ENCODE measurements around the gene CAMK4. TPM values are rescaled to one million over a fixed set of nuclear protein-coding genes. Genes with fewer than 3 reads are reported as not detected.

The CAMK4 gene
- total RNA-seq, 1 experiment from 2014 or later, result 23.3 TPM

- H3K36me3 Mint-ChIP-seq (ENCODE audit: insufficient read depth, unreplicated experiment), result no peaks in the 10 kb centered on the region
- H3K27ac Mint-ChIP-seq (ENCODE audit: unreplicated experiment), result no peak overlapping the region
- H3K9me3 Mint-ChIP-seq (ENCODE audit: low read depth, unreplicated experiment), result no peaks in the 10 kb centered on the region
- H3K4me3 Mint-ChIP-seq (ENCODE audit: low read depth, unreplicated experiment), result no peak overlapping the region
- CTCF ChIA-PET, result no interaction called here
- DNase-seq, result no peak
- BruUV-seq (replicated peaks), result no TSS peak
- no peak for TF ChIP-seq CTCF (IDR thresholded peaks at IDR 0.05; ENCODE audit: unreplicated experiment)
- intact Hi-C loops (cut with micrococcal nuclease; ENCODE audit: unreplicated experiment), result no loop called here
- H3K4me1 Mint-ChIP-seq (ENCODE audit: low read depth, unreplicated experiment), result no peaks in the 10 kb centered on the region
- H3K27me3 Mint-ChIP-seq (ENCODE audit: unreplicated experiment), result no peaks in the 10 kb centered on the region
Measured at GRCh38 chr5:111439473-111440075, 215.4 kb downstream of the CAMK4 start.

DNA sequence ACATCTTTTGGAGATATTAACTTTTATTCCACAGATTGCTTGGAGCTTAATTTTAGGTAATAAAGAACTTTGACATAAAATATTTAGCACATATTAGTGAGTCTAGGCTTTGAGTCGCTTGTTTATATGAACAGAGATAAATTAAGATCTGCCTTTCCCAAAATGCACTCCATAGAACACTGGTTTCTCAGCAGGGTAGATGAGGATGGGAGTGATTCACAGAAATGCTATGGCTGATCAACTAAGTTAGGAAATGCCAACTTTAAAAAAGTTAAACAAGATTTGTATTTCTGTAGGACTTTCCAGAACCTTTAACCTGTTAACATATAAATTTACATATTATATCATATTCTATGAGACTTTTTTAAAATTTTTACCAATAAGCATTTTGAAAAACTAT is 222.9 kb downstream of the CAMK4 start:
- H3K27ac Mint-ChIP-seq (ENCODE audit: unreplicated experiment), result no peak overlapping the region
- H3K27me3 Mint-ChIP-seq (ENCODE audit: unreplicated experiment), result no peaks in the 10 kb centered on the region
- no peak for TF ChIP-seq CTCF (IDR thresholded peaks at IDR 0.05; ENCODE audit: unreplicated experiment)
- BruUV-seq (replicated peaks), result no TSS peak
- intact Hi-C loops (cut with micrococcal nuclease; ENCODE audit: unreplicated experiment), result no loop called here
- H3K4me3 Mint-ChIP-seq (ENCODE audit: low read depth, unreplicated experiment), result no peak overlapping the region
- no peak for DNase-seq
- no peaks in the 10 kb centered on the region for H3K4me1 Mint-ChIP-seq (ENCODE audit: low read depth, unreplicated experiment)
- no peaks in the 10 kb centered on the region for H3K36me3 Mint-ChIP-seq (ENCODE audit: insufficient read depth, unreplicated experiment)
- CTCF ChIA-PET, result no interaction called here
- H3K9me3 Mint-ChIP-seq (ENCODE audit: low read depth, unreplicated experiment), result no peaks in the 10 kb centered on the region

DNA sequence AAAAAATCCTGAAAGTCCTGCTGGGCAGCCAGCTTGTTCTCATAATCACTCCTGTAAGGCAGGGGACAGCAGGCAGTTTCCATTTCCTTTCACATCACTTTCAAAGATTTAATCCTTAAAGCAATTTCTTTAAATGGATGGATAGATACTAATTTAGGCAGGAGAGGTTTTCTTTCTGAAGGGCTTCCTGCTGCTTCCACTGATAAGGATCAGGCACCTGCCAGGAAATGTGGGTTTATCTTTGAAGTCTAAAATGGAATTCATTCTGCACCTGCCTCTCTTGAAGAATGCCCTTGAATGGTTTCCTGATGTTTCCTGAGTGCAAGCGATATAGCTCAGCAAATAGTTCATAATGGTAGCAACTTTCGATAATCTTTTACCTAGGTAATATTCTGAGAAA is 223.6 kb downstream of the CAMK4 start:
- no peak for DNase-seq
- no TSS peak for BruUV-seq (replicated peaks)
- no peak for TF ChIP-seq CTCF (IDR thresholded peaks at IDR 0.05; ENCODE audit: unreplicated experiment)
- H3K36me3 Mint-ChIP-seq (ENCODE audit: insufficient read depth, unreplicated experiment), result no peaks in the 10 kb centered on the region
- H3K4me3 Mint-ChIP-seq (ENCODE audit: low read depth, unreplicated experiment), result no peak overlapping the region
- no peaks in the 10 kb centered on the region for H3K27me3 Mint-ChIP-seq (ENCODE audit: unreplicated experiment)
- CTCF ChIA-PET, result no interaction called here
- H3K27ac Mint-ChIP-seq (ENCODE audit: unreplicated experiment), result no peak overlapping the region
- H3K4me1 Mint-ChIP-seq (ENCODE audit: low read depth, unreplicated experiment), result no peaks in the 10 kb centered on the region
- intact Hi-C loops (cut with micrococcal nuclease; ENCODE audit: unreplicated experiment), result no loop called here
- no peaks in the 10 kb centered on the region for H3K9me3 Mint-ChIP-seq (ENCODE audit: low read depth, unreplicated experiment)

- DNase-seq, result no peak
- no peaks in the 10 kb centered on the region for H3K36me3 Mint-ChIP-seq (ENCODE audit: insufficient read depth, unreplicated experiment)
- no peaks in the 10 kb centered on the region for H3K9me3 Mint-ChIP-seq (ENCODE audit: low read depth, unreplicated experiment)
- CTCF ChIA-PET, result no interaction called here
- intact Hi-C loops (cut with micrococcal nuclease; ENCODE audit: unreplicated experiment), result no loop called here
- TF ChIP-seq CTCF (IDR thresholded peaks at IDR 0.05; ENCODE audit: unreplicated experiment), result no peak
- no TSS peak for BruUV-seq (replicated peaks)
- no peaks in the 10 kb centered on the region for H3K27me3 Mint-ChIP-seq (ENCODE audit: unreplicated experiment)
- no peaks in the 10 kb centered on the region for H3K4me1 Mint-ChIP-seq (ENCODE audit: low read depth, unreplicated experiment)
- H3K27ac Mint-ChIP-seq (ENCODE audit: unreplicated experiment), result no peak overlapping the region
- H3K4me3 Mint-ChIP-seq (ENCODE audit: low read depth, unreplicated experiment), result no peak overlapping the region
Measured at GRCh38 chr5:111453295-111453694, 229.1 kb downstream of the CAMK4 start.
